Stimulated activated CD4-positive, alpha-beta T cell treated with anti-CD3 and anti-CD28 coated beads, TNF-alpha, amount 100 ng/mL, for 48 hours (primary cell): ENCODE results near the gene PURA.
A peak's percentile ranks its signal among the peaks of the same experiment; 100 is the strongest.
"Not testable (repeated sequence)": the region's sequence is repeated elsewhere in the genome, so short reads cannot be mapped to it uniquely, and the experiment has no call there.

ENCODE experiments used
- DNase-seq, 3 donors: peaks; one replicate each; pipeline ENCODE4 v3.0.0-alpha.2; 2020; ENCODE audit warnings: low read depth in 3 of 3

Gene PURA

GRCh38 chr5:140135127-140135526 is 21.2 kb downstream of the PURA start:
- no peak for DNase-seq

- no peak for DNase-seq
Measured at GRCh38 chr5:140136624-140137023, 22.7 kb downstream of the PURA start.

GRCh38 chr5:140140435-140140834 is 26.5 kb downstream of the PURA start:
- DNase-seq, result no peak

- no peak for DNase-seq
Measured at GRCh38 chr5:140141241-140141640, 27.3 kb downstream of the PURA start.

- no peak for DNase-seq
Measured at GRCh38 chr5:140142246-140142645, 28.3 kb downstream of the PURA start.

- DNase-seq, result no peak
Measured at GRCh38 chr5:140142856-140143255, 28.9 kb downstream of the PURA start.

GRCh38 chr5:140143521-140144258 is 29.8 kb downstream of the PURA start:
- no peak for DNase-seq

GRCh38 chr5:140145256-140145655 is 31.3 kb downstream of the PURA start:
- DNase-seq, result no peak

- DNase-seq, result peak; percentile 14 to 58 (median 43)
Measured at GRCh38 chr5:140145818-140146522, 32.1 kb downstream of the PURA start.

GRCh38 chr5:140146523-140146842 is 32.6 kb downstream of the PURA start:
- DNase-seq, result no peak

- DNase-seq, result no peak
Measured at GRCh38 chr5:140147460-140147859, 33.6 kb downstream of the PURA start.

- no peak for DNase-seq
Measured at GRCh38 chr5:140148508-140148907, 34.6 kb downstream of the PURA start.

GRCh38 chr5:140150201-140150600 is 36.3 kb downstream of the PURA start:
- no peak for DNase-seq

GRCh38 chr5:140151144-140152021 is 37.5 kb downstream of the PURA start:
- no peak for DNase-seq

- DNase-seq, result no peak
Measured at GRCh38 chr5:140152022-140152999, 38.4 kb downstream of the PURA start.

- no peak for DNase-seq
Measured at GRCh38 chr5:140153255-140153654, 39.3 kb downstream of the PURA start.

GRCh38 chr5:140153905-140154304 is 40.0 kb downstream of the PURA start:
- no peak for DNase-seq

- DNase-seq, result not testable (repeated sequence)
Measured at GRCh38 chr5:140154710-140155381, 40.9 kb downstream of the PURA start.

GRCh38 chr5:140157032-140157781 is 43.3 kb downstream of the PURA start:
- DNase-seq, result peak; percentile 73 to 83 (median 82)
